ENCODE measurements around the gene ARHGAP32.

GRCh38 chr11:129048911-129049310 lies 143.2 kb downstream of the ARHGAP32 start:
- TF ChIP-seq CTCF (IDR thresholded peaks at IDR 0.05) = no peak
- TF ChIP-seq POLR2A (IDR thresholded peaks at IDR 0.05) = no peak

All from thyroid gland (tissue), 4 donors.